ENCODE results near the gene ASPN. TPM values are rescaled to one million over a fixed set of nuclear protein-coding genes. Genes with fewer than 3 reads are reported as not detected.

Gene ASPN
- total and polyA plus RNA-seq, 9 of the 15 experiments (the other 6 are each of a cell fraction or from before 2014, with no cell fraction given), result 0.03 to 0.07 TPM; not detected in 7

DNA sequence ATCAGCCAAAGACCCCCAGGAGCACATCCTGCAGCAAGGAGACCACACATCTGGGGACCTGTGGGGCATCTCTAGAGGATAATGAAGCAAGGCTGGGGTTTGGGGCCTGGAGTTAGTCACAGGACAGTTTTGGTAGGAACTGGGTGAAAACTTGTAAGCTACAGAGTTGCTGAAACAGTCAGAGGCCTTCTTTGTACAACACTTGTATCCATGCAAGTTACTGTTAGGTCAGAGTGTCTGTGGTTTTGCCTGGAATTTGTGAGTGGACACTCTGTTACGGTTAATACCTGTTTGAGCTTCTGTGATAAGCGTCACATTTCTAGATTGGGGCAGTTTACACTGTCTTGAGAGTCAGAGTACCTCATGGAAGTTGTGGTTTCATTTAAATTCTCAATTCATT, 22.6 kb upstream of the ASPN start:
- 17% methylated on average over 2 of the region's 2 CpGs for WGBS (ENCODE audit: insufficient coverage, low coverage, missing lambda C conversion rate)
- POLR2A ChIA-PET, result interaction anchor here (1.0 to 1.1 kb wide), 2 partner anchors 9 to 10 kb away, joined by 4 read pairs; no protein-coding TSS in a partner anchor
- Histone ChIP-seq H3K9ac (ENCODE audit: insufficient read depth in 1 of 2, low read depth in 2 of 2, low read length in 2 of 2) (no peak overlapping the region), H3K9me1 (ENCODE audit: control insufficient read depth, insufficient read depth, low read length) (no peaks in the 10 kb centered on the region), H3K4me2 (ENCODE audit: insufficient read depth, low read length) (peak overlapping the region; percentile 34), H3K79me2 (ENCODE audit: control insufficient read depth, insufficient read depth, low read length) (no peaks in the 10 kb centered on the region), H3K4me1 (replicated peaks in 1 of 2; ENCODE audit: control insufficient read depth in 2 of 2, insufficient read depth in 2 of 2, low read length in 2 of 2) (peaks cover 8 to 19% of the 10 kb centered on the region in 2 experiments), H3K27ac (ENCODE audit: extremely low read depth, low read depth, low read length) (peak overlapping the region; percentile 32; the same call in 2 of the 3 replicates), H4K20me1 (replicated peaks; ENCODE audit: control insufficient read depth, insufficient read depth, low read length) (no peaks in the 10 kb centered on the region), H3K36me3 (ENCODE audit: control insufficient read depth, insufficient read depth, low read length) (no peaks in the 10 kb centered on the region), H2AFZ (ENCODE audit: low read depth, low read length) (peak overlapping the region; percentile 54; the same call in 1 of the 2 replicates), H3K4me3 (no peak overlapping the region), H3K27me3 (ENCODE audit: control insufficient read depth in 2 of 2, insufficient read depth in 2 of 2, low read length in 2 of 2) (no peaks in the 10 kb centered on the region), H3K9me3 (replicated peaks; ENCODE audit: control insufficient read depth, insufficient read depth, low read depth, low read length) (no peaks in the 10 kb centered on the region)
- ATAC-seq, result no peak; the same call in 2 of the 3 replicates
- BruUV-seq (replicated peaks), result no TSS peak
- in situ Hi-C loops (cut with MboI) (no loop called here), intact Hi-C loops (cut with micrococcal nuclease) (no loop called here)
- FAIRE-seq, result peak; percentile 40
- peak in 1 of 4 experiments; percentile 37 for DNase-seq (ENCODE audit: extremely low read depth in 1 of 4, low spot score in 3 of 4)
- CTCF ChIA-PET (ENCODE audit: low intra/inter-chr PET ratio), result no interaction called here
- TF ChIP-seq, protein P1, sequence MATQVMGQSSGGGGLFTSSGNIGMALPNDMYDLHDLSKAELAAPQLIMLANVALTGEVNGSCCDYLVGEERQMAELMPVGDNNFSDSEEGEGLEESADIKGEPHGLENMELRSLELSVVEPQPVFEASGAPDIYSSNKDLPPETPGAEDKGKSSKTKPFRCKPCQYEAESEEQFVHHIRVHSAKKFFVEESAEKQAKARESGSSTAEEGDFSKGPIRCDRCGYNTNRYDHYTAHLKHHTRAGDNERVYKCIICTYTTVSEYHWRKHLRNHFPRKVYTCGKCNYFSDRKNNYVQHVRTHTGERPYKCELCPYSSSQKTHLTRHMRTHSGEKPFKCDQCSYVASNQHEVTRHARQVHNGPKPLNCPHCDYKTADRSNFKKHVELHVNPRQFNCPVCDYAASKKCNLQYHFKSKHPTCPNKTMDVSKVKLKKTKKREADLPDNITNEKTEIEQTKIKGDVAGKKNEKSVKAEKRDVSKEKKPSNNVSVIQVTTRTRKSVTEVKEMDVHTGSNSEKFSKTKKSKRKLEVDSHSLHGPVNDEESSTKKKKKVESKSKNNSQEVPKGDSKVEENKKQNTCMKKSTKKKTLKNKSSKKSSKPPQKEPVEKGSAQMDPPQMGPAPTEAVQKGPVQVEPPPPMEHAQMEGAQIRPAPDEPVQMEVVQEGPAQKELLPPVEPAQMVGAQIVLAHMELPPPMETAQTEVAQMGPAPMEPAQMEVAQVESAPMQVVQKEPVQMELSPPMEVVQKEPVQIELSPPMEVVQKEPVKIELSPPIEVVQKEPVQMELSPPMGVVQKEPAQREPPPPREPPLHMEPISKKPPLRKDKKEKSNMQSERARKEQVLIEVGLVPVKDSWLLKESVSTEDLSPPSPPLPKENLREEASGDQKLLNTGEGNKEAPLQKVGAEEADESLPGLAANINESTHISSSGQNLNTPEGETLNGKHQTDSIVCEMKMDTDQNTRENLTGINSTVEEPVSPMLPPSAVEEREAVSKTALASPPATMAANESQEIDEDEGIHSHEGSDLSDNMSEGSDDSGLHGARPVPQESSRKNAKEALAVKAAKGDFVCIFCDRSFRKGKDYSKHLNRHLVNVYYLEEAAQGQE (IDR thresholded peaks at IDR 0.05; ENCODE audit: borderline replicate concordance), result peak; percentile 24; the same call in 1 of the 2 replicates
- TF ChIP-seq, protein P1 (CRISPR knock-in tag; IDR thresholded peaks at IDR 0.05; ENCODE audit: low read depth), result no peak
- 0 out of 4 replicates have a peak, but pooled peaks of 1 of the 2 experiments have one; percentile 30 for TF ChIP-seq TEAD1 (CRISPR knock-in tag; IDR thresholded peaks at IDR 0.05)
- no peak for TF ChIP-seq KDM2B (CRISPR knock-in tag; IDR thresholded peaks at IDR 0.05)

Data from K562 (cell line).